ENCODE data around the gene GRID2. TPM values are rescaled to one million over a fixed set of nuclear protein-coding genes. Genes with fewer than 3 reads are reported as not detected.

GRID2 gene
- polyA plus RNA-seq, 1 donor from 2014 or later: 14.9 TPM

- H2AFZ ChIP-seq (ENCODE audit: low read depth, low read length): no peak overlapping the region
- no peaks in the 10 kb centered on the region for H3K9me3 ChIP-seq (ENCODE audit: low read length)
- H3K4me3 ChIP-seq (ENCODE audit: low read length): no peak overlapping the region
- no peaks in the 10 kb centered on the region for H3K9me2 ChIP-seq (ENCODE audit: insufficient read depth, low read length)
- no peaks in the 10 kb centered on the region for H4K20me1 ChIP-seq (ENCODE audit: insufficient read depth)
- no peak for TF ChIP-seq RAD21 (conservative IDR thresholded peaks at IDR 0.05)
- TF ChIP-seq MXI1 (conservative IDR thresholded peaks at IDR 0.05; ENCODE audit: poor library complexity, severe bottlenecking): no peak
- no peak for TF ChIP-seq EZH2 (IDR thresholded peaks at IDR 0.05; ENCODE audit: borderline replicate concordance, insufficient read depth, low read length, poor library complexity, severe bottlenecking)
- no peak for TF ChIP-seq REST (IDR thresholded peaks at IDR 0.05; ENCODE audit: borderline replicate concordance)
- no peak for TF ChIP-seq SMC3 (conservative IDR thresholded peaks at IDR 0.05; ENCODE audit: poor library complexity)
- TF ChIP-seq POLR2AphosphoS5 (IDR thresholded peaks at IDR 0.05): no peak
- TF ChIP-seq EP300 (conservative IDR thresholded peaks at IDR 0.05; ENCODE audit: poor library complexity, severe bottlenecking): no peak
- no peak for TF ChIP-seq CTCF (IDR thresholded peaks at IDR 0.05; ENCODE audit: poor library complexity, severe bottlenecking)
- no peak for TF ChIP-seq TAF1 (IDR thresholded peaks at IDR 0.05; ENCODE audit: low read depth)
- H3F3A ChIP-seq (ENCODE audit: insufficient read depth, low read length, poor library complexity, severe bottlenecking): no peaks in the 10 kb centered on the region
- no peaks in the 10 kb centered on the region for H3K36me3 ChIP-seq (ENCODE audit: insufficient read depth, low read length)
- no peak overlapping the region for H3K4me2 ChIP-seq (ENCODE audit: low read length)
- H3K27me3 ChIP-seq (ENCODE audit: insufficient read depth, low read depth, low read length): no peaks in the 10 kb centered on the region
- no peak overlapping the region for H3K27ac ChIP-seq (ENCODE audit: low read length)
- no peak overlapping the region for H3K9ac ChIP-seq (ENCODE audit: low read length)
- H3K79me2 ChIP-seq (replicated peaks; ENCODE audit: insufficient read depth, low read length): no peaks in the 10 kb centered on the region
Measured at GRCh38 chr4:92825256-92825655, 521.5 kb downstream of the GRID2 start.

- H2AFZ ChIP-seq (ENCODE audit: low read depth, low read length): no peak overlapping the region
- no peak overlapping the region for H3K4me2 ChIP-seq (ENCODE audit: low read length)
- no peaks in the 10 kb centered on the region for H3K27me3 ChIP-seq (ENCODE audit: insufficient read depth, low read depth, low read length)
- no peak for TF ChIP-seq POLR2AphosphoS5 (IDR thresholded peaks at IDR 0.05)
- no peaks in the 10 kb centered on the region for H4K20me1 ChIP-seq (ENCODE audit: insufficient read depth)
- no peak overlapping the region for H3K4me3 ChIP-seq (ENCODE audit: low read length)
- no peaks in the 10 kb centered on the region for H3K79me2 ChIP-seq (replicated peaks; ENCODE audit: insufficient read depth, low read length)
- no peak overlapping the region for H3K27ac ChIP-seq (ENCODE audit: low read length)
- H3K9me2 ChIP-seq (ENCODE audit: insufficient read depth, low read length): no peaks in the 10 kb centered on the region
- no peak overlapping the region for H3K9ac ChIP-seq (ENCODE audit: low read length)
- H3K9me3 ChIP-seq (ENCODE audit: low read length): no peaks in the 10 kb centered on the region
- H3F3A ChIP-seq (ENCODE audit: insufficient read depth, low read length, poor library complexity, severe bottlenecking): no peaks in the 10 kb centered on the region
- no peaks in the 10 kb centered on the region for H3K36me3 ChIP-seq (ENCODE audit: insufficient read depth, low read length)
Measured at GRCh38 chr4:92825791-92826190, 522.0 kb downstream of the GRID2 start.

- Histone ChIP-seq H3K9me2 (ENCODE audit: insufficient read depth, low read length) (no peaks in the 10 kb centered on the region), H3K79me2 (replicated peaks; ENCODE audit: insufficient read depth, low read length) (no peaks in the 10 kb centered on the region), H3K27ac (ENCODE audit: low read length) (no peak overlapping the region), H3K9ac (ENCODE audit: low read length) (no peak overlapping the region), H3K36me3 (ENCODE audit: insufficient read depth, low read length) (no peaks in the 10 kb centered on the region), H3F3A (ENCODE audit: insufficient read depth, low read length, poor library complexity, severe bottlenecking) (no peaks in the 10 kb centered on the region), H3K27me3 (ENCODE audit: insufficient read depth, low read depth, low read length) (no peaks in the 10 kb centered on the region), H3K4me2 (ENCODE audit: low read length) (no peak overlapping the region), H4K20me1 (ENCODE audit: insufficient read depth) (no peaks in the 10 kb centered on the region), H3K9me3 (ENCODE audit: low read length) (no peaks in the 10 kb centered on the region), H3K4me3 (ENCODE audit: low read length) (no peak overlapping the region), H2AFZ (ENCODE audit: low read depth, low read length) (no peak overlapping the region)
- TF ChIP-seq REST (IDR thresholded peaks at IDR 0.05; ENCODE audit: borderline replicate concordance): peak; percentile 19
- peak; percentile 74 for TF ChIP-seq EP300 (conservative IDR thresholded peaks at IDR 0.05; ENCODE audit: poor library complexity, severe bottlenecking)
- peak; percentile 62 for TF ChIP-seq POLR2AphosphoS5 (IDR thresholded peaks at IDR 0.05)
- TF ChIP-seq CTCF (IDR thresholded peaks at IDR 0.05; ENCODE audit: poor library complexity, severe bottlenecking): no peak
Measured at GRCh38 chr4:92830771-92831170, 527.0 kb downstream of the GRID2 start.

Data from neural cell (in vitro differentiated cells).